ENCODE measurements around the gene CHD1. TPM values are rescaled to one million over a fixed set of nuclear protein-coding genes. Genes with fewer than 3 reads are reported as not detected.

The CHD1 gene
- total RNA-seq, 1 donor from 2014 or later: 45.9 TPM

- no peak for DNase-seq (ENCODE audit: extremely low read depth, low read depth, low spot score)
Observed at GRCh38 chr5:98905857-98906688, 22.7 kb downstream of the CHD1 start.

- no peak for DNase-seq (ENCODE audit: extremely low read depth, low read depth, low spot score)
Observed at GRCh38 chr5:98904780-98905179, 24.0 kb downstream of the CHD1 start.

- no peak for DNase-seq (ENCODE audit: extremely low read depth, low read depth, low spot score)
Observed at GRCh38 chr5:98902733-98903132, 26.1 kb downstream of the CHD1 start.

GRCh38 chr5:98899456-98899855, 29.4 kb downstream of the CHD1 start:
- no peak for DNase-seq (ENCODE audit: extremely low read depth, low read depth, low spot score)

GRCh38 chr5:98898743-98899142, 30.1 kb downstream of the CHD1 start:
- DNase-seq (ENCODE audit: extremely low read depth, low read depth, low spot score): no peak

- DNase-seq (ENCODE audit: extremely low read depth, low read depth, low spot score): no peak
Observed at GRCh38 chr5:98891591-98891990, 37.2 kb downstream of the CHD1 start.

- no peak for DNase-seq (ENCODE audit: extremely low read depth, low read depth, low spot score)
Observed at GRCh38 chr5:98880598-98880997, 48.2 kb downstream of the CHD1 start.

- no peak for DNase-seq (ENCODE audit: extremely low read depth, low read depth, low spot score)
Observed at GRCh38 chr5:98880151-98880550, 48.7 kb downstream of the CHD1 start.

GRCh38 chr5:98877600-98877999, 51.2 kb downstream of the CHD1 start:
- no peak for DNase-seq (ENCODE audit: extremely low read depth, low read depth, low spot score)

- DNase-seq (ENCODE audit: extremely low read depth, low read depth, low spot score): no peak
Observed at GRCh38 chr5:98872674-98873073, 56.1 kb downstream of the CHD1 start.

GRCh38 chr5:98865690-98866089, 63.1 kb downstream of the CHD1 start:
- DNase-seq (ENCODE audit: extremely low read depth, low read depth, low spot score): no peak

GRCh38 chr5:98847054-98847453, 81.8 kb downstream of the CHD1 start:
- DNase-seq (ENCODE audit: extremely low read depth, low read depth, low spot score): no peak

- DNase-seq (ENCODE audit: extremely low read depth, low read depth, low spot score): no peak
Observed at GRCh38 chr5:98846520-98846919, 82.3 kb downstream of the CHD1 start.

- no peak for DNase-seq (ENCODE audit: extremely low read depth, low read depth, low spot score)
Observed at GRCh38 chr5:98845878-98846277, 82.9 kb downstream of the CHD1 start.

- DNase-seq (ENCODE audit: extremely low read depth, low read depth, low spot score): no peak
Observed at GRCh38 chr5:98844865-98845264, 83.9 kb downstream of the CHD1 start.

GRCh38 chr5:98843481-98843880, 85.3 kb downstream of the CHD1 start:
- no peak for DNase-seq (ENCODE audit: extremely low read depth, low read depth, low spot score)

GRCh38 chr5:98840946-98841345, 87.9 kb downstream of the CHD1 start:
- DNase-seq (ENCODE audit: extremely low read depth, low read depth, low spot score): no peak

- DNase-seq (ENCODE audit: extremely low read depth, low read depth, low spot score): no peak
Observed at GRCh38 chr5:98839469-98840383, 89.1 kb downstream of the CHD1 start.

GRCh38 chr5:98836175-98836574, 92.6 kb downstream of the CHD1 start:
- DNase-seq (ENCODE audit: extremely low read depth, low read depth, low spot score): no peak

- DNase-seq (ENCODE audit: extremely low read depth, low read depth, low spot score): no peak
Observed at GRCh38 chr5:98827588-98828284, 101.1 kb downstream of the CHD1 start.

- peak; percentile 23 for DNase-seq (ENCODE audit: extremely low read depth, low read depth, low spot score)
Observed at GRCh38 chr5:98827161-98827560, 101.6 kb downstream of the CHD1 start.
